Panc1 (cell line): Measurements from ENCODE around the gene KLRG1. TPM values are rescaled to one million over a fixed set of nuclear protein-coding genes. Genes with fewer than 3 reads are reported as not detected.

Experiments
- ATAC-seq: fragments of 200-7000 bp; cut with Tn5 transposase; 2 replicates; pipeline ENCODE4 v1.9.1; 2020; ENCODE audit warnings: mild to moderate bottlenecking, moderate library complexity
- BruUV-seq: library from RNA; stranded (reverse); fragments of 400-500 nt; replicated peaks from 2 replicates; lab custom pipeline; 2021; lab: Mats Ljungman, UMichigan
- CTCF ChIA-PET: fragments of 300-600 bp; sonication (Branson Sonifier 250); formaldehyde crosslinking; loops from one replicate; lab custom pipeline; 2022; ENCODE audit warnings: antibody characterized with exemption; lab: Charles Lee
- POLR2A ChIA-PET: fragments of 300-600 bp; sonication (Branson Sonifier 250); formaldehyde crosslinking; loops from one replicate; lab custom pipeline; 2022; ENCODE audit warnings: antibody characterized with exemption; lab: Charles Lee
- DNase-seq: peaks from one replicate; pipeline ENCODE4 v3.0.0-alpha.2; 2010; ENCODE audit warnings: low read depth, low spot score
- H3K27ac ChIP-seq: 2 replicates; pipeline ENCODE4 v1.5.1; 2011; ENCODE audit warnings: mild to moderate bottlenecking, low read length, inconsistent platforms
- H3K27me3 ChIP-seq: fragments of 200-500 bp; sonication (Bioruptor generic); 2 replicates; pipeline ENCODE4 v1.6.0; 2014; ENCODE audit warnings: low read length, inconsistent platforms; ENCODE audit not compliant: control insufficient read depth, insufficient read depth
- H3K36me3 ChIP-seq: fragments of 200-500 bp; sonication (Bioruptor generic); 2 replicates; pipeline ENCODE4 v1.5.1; 2014; ENCODE audit warnings: inconsistent platforms, mild to moderate bottlenecking, low read length, moderate library complexity; ENCODE audit not compliant: control insufficient read depth, insufficient read depth
- H3K4me1 ChIP-seq: 2 replicates; pipeline ENCODE4 v1.5.1; 2011; ENCODE audit warnings: inconsistent platforms, mild to moderate bottlenecking, low read length, moderate library complexity; ENCODE audit not compliant: control insufficient read depth, insufficient read depth
- H3K4me3 ChIP-seq, 2 experiments: 2 replicates each; pipeline ENCODE4 v1.5.1; 2011 to 2012; ENCODE audit warnings: low read depth in 2 of 2, low read length in 2 of 2, mild to moderate bottlenecking in 2 of 2, inconsistent platforms in 1 of 2, moderate library complexity in 1 of 2
- H3K9me3 ChIP-seq: fragments of 200-500 bp; sonication (Bioruptor generic); 2 replicates; pipeline ENCODE4 v1.5.1; 2014; ENCODE audit warnings: low read depth, mild to moderate bottlenecking, inconsistent platforms, low read length, moderate library complexity; ENCODE audit not compliant: control insufficient read depth, insufficient read depth
- POLR2AphosphoS5 ChIP-seq: IDR thresholded peaks from 2 replicates; pipeline ENCODE4 v1.6.1; 2012; ENCODE audit warnings: mild to moderate bottlenecking, low read depth, low read length, moderate library complexity
- REST ChIP-seq, 2 experiments: IDR thresholded peaks; 2 replicates each; pipeline ENCODE4 v1.6.1; 2011 to 2012; ENCODE audit warnings: low read depth in 2 of 2, control low read depth in 1 of 2, low read length in 1 of 2, mild to moderate bottlenecking in 1 of 2, moderate library complexity in 1 of 2; ENCODE audit not compliant: insufficient read depth in 1 of 2
- SIN3A ChIP-seq: IDR thresholded peaks from 2 replicates; pipeline ENCODE4 v1.6.1; 2012; ENCODE audit warnings: low read depth, mild to moderate bottlenecking, low read length, moderate library complexity, borderline replicate concordance; ENCODE audit not compliant: insufficient read depth
- TCF7L2 ChIP-seq: IDR thresholded peaks from 2 replicates; pipeline ENCODE4 v1.6.1; 2011; ENCODE audit warnings: mild to moderate bottlenecking, low read depth, low read length, inconsistent platforms
- in situ Hi-C: cut with HindIII; loops from 2 replicates; pipeline ENCODE4 v1.10.0; 2016; ENCODE audit warnings: low sequenced_read_pairs, low pct_unique_long_range_greater_than_20kb
- intact Hi-C: fragments of 100-400 bp; cut with micrococcal nuclease; formaldehyde crosslinking; loops from one replicate; pipeline ENCODE4 v1.10.0; 2022; ENCODE audit not compliant: unreplicated experiment
- total RNA-seq: library from RNA; stranded (reverse); gene quantifications from one replicate; pipeline ENCODE4 v1.2.1, GENCODE V29; 2021; ENCODE audit not compliant: unreplicated experiment
- TF ChIP-seq, protein P1 (sequence below): fragments of 450-650 bp; IDR thresholded peaks from 2 replicates; pipeline ENCODE4 v1.5.1; 2017; ENCODE audit warnings: mild to moderate bottlenecking

The KLRG1 gene
- total RNA-seq, 1 experiment from 2014 or later: 0.69 TPM

DNA sequence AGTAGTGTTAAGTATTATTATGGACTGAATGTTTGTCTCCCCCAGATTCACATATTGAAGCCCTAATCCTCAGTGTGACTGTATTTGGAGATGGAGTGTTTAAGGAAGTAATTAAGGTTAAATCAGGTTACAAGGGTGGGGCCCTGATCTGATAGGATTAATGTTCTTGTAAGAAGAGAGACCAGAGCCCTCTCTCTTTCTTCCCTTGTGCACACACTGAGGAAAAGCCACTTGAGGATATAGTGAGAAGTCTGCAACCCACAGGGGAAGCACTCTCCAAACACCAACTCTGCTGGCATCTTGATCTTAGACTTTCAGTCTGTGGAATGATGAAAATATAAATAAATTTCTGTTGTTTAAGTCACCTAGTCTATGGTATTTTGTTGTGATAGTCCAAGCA, 2.2 kb upstream of the KLRG1 start:
- ATAC-seq (no peak), DNase-seq (no peak)
- H3K27me3 ChIP-seq: no peaks in the 10 kb centered on the region
- H3K36me3 ChIP-seq: no peaks in the 10 kb centered on the region
- POLR2A ChIA-PET: no interaction called here
- H3K9me3 ChIP-seq: no peaks in the 10 kb centered on the region
- in situ Hi-C loops (no loop called here), intact Hi-C loops (no loop called here)
- H3K4me3 ChIP-seq: no peak overlapping the region
- no TSS peak for BruUV-seq
- no peaks in the 10 kb centered on the region for H3K4me1 ChIP-seq
- TF ChIP-seq SIN3A (no peak), REST (IDR thresholded peaks at IDR 0.05; ENCODE audit: insufficient read depth in 1 of 2, low read depth in 2 of 2, low read length in 1 of 2) (no peak)
- CTCF ChIA-PET: no interaction called here
- no peak overlapping the region for H3K27ac ChIP-seq

GRCh38 chr12:8987685-8988084, 1.7 kb upstream of the KLRG1 start:
- in situ Hi-C loops (no loop called here), intact Hi-C loops (no loop called here)
- no peaks in the 10 kb centered on the region for H3K9me3 ChIP-seq
- BruUV-seq: no TSS peak
- H3K27me3 ChIP-seq: no peaks in the 10 kb centered on the region
- DNase-seq (no peak), ATAC-seq (no peak)
- no peaks in the 10 kb centered on the region for H3K36me3 ChIP-seq
- H3K4me3 ChIP-seq: no peak overlapping the region
- no peak overlapping the region for H3K27ac ChIP-seq
- TF ChIP-seq SIN3A (no peak), POLR2AphosphoS5 (no peak), TCF7L2 (no peak)
- POLR2A ChIA-PET: no interaction called here
- CTCF ChIA-PET: no interaction called here
- no peaks in the 10 kb centered on the region for H3K4me1 ChIP-seq

- no peak overlapping the region for H3K27ac ChIP-seq
- TF ChIP-seq REST (IDR thresholded peaks at IDR 0.05; ENCODE audit: insufficient read depth in 1 of 2, low read depth in 2 of 2, low read length in 1 of 2) (no peak), TCF7L2 (no peak), SIN3A (no peak), POLR2AphosphoS5 (no peak)
- TF ChIP-seq, protein P1, sequence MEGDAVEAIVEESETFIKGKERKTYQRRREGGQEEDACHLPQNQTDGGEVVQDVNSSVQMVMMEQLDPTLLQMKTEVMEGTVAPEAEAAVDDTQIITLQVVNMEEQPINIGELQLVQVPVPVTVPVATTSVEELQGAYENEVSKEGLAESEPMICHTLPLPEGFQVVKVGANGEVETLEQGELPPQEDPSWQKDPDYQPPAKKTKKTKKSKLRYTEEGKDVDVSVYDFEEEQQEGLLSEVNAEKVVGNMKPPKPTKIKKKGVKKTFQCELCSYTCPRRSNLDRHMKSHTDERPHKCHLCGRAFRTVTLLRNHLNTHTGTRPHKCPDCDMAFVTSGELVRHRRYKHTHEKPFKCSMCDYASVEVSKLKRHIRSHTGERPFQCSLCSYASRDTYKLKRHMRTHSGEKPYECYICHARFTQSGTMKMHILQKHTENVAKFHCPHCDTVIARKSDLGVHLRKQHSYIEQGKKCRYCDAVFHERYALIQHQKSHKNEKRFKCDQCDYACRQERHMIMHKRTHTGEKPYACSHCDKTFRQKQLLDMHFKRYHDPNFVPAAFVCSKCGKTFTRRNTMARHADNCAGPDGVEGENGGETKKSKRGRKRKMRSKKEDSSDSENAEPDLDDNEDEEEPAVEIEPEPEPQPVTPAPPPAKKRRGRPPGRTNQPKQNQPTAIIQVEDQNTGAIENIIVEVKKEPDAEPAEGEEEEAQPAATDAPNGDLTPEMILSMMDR: no peak
- H3K9me3 ChIP-seq: no peaks in the 10 kb centered on the region
- no peaks in the 10 kb centered on the region for H3K27me3 ChIP-seq
- no peaks in the 10 kb centered on the region for H3K36me3 ChIP-seq
- ChIA-PET POLR2A (no interaction called here), CTCF (no interaction called here)
- H3K4me1 ChIP-seq: no peaks in the 10 kb centered on the region
- intact Hi-C loops (no loop called here), in situ Hi-C loops (no loop called here)
- ATAC-seq (no peak), DNase-seq (no peak)
- no peak overlapping the region for H3K4me3 ChIP-seq
- BruUV-seq: no TSS peak
Observed at GRCh38 chr12:8991371-8992345, 2.3 kb downstream of the KLRG1 start.
